SK-N-SH (cell line): Measurements from ENCODE around the gene FKBP5.

ENCODE experiments used
- CTCF ChIP-seq: fragments of 200-600 bp; sonication (generic); IDR thresholded peaks from 2 replicates; pipeline ENCODE4 v1.6.1; 2017; ENCODE audit warnings: antibody characterized with exemption, mild to moderate bottlenecking, moderate library complexity
- ELF1 ChIP-seq: IDR thresholded peaks from 2 replicates; pipeline ENCODE4 v1.4.0; 2012
- EP300 ChIP-seq, 2 experiments: IDR thresholded peaks; 2 replicates each; pipeline versions ENCODE4 v1.4.0 to v1.6.1; 2012; ENCODE audit warnings: borderline replicate concordance in 1 of 2, low read depth in 1 of 2, low read length in 1 of 2
- GABPA ChIP-seq: IDR thresholded peaks from 2 replicates; pipeline ENCODE4 v1.4.0; 2012; ENCODE audit warnings: low read depth, mild to moderate bottlenecking
- GATA2 ChIP-seq: sonication (generic); formaldehyde crosslinking; IDR thresholded peaks from 2 replicates; pipeline ENCODE4 v1.5.0; 2020; ENCODE audit warnings: mild to moderate bottlenecking, missing genetic modification reagents
- JUND ChIP-seq: IDR thresholded peaks from 2 replicates; pipeline ENCODE4 v1.4.0; 2012
- MXI1 ChIP-seq: IDR thresholded peaks from 2 replicates; pipeline ENCODE4 v1.6.1; 2012; ENCODE audit warnings: mild to moderate bottlenecking, low read depth, low read length, improper control_type of control experiment
- POLR2AphosphoS5 ChIP-seq: IDR thresholded peaks from 2 replicates; pipeline ENCODE4 v1.6.1; 2012; ENCODE audit warnings: low read depth, low read length
- SMC3 ChIP-seq: IDR thresholded peaks from 2 replicates; pipeline ENCODE4 v1.6.1; 2012; ENCODE audit warnings: low read depth, low read length, improper control_type of control experiment
- TAF1 ChIP-seq: IDR thresholded peaks from 2 replicates; pipeline ENCODE4 v1.6.1; 2012; ENCODE audit warnings: low read depth, mild to moderate bottlenecking, low read length, moderate library complexity, borderline replicate concordance
- YY1 ChIP-seq: IDR thresholded peaks from 2 replicates; pipeline ENCODE4 v1.4.0; 2012; ENCODE audit warnings: low read depth, mild to moderate bottlenecking
- TF ChIP-seq, protein P1 (sequence below): IDR thresholded peaks from 2 replicates; pipeline ENCODE4 v1.4.0; 2012; ENCODE audit warnings: low read depth, borderline replicate concordance
- TF ChIP-seq, protein P2 (sequence below): IDR thresholded peaks from 2 replicates; pipeline ENCODE4 v1.6.1; 2012; ENCODE audit warnings: mild to moderate bottlenecking, low read depth, low read length, moderate library complexity
- TF ChIP-seq, protein P3 (sequence below): IDR thresholded peaks from 2 replicates; pipeline ENCODE4 v1.4.0; 2012; ENCODE audit warnings: low read depth

- TF ChIP-seq CTCF (no peak), GABPA (no peak), SMC3 (no peak), POLR2AphosphoS5 (no peak), TAF1 (no peak), GATA2 (no peak), JUND (no peak), EP300 (IDR thresholded peaks at IDR 0.05; ENCODE audit: borderline replicate concordance in 1 of 2, low read depth in 1 of 2, low read length in 1 of 2) (no peak), ELF1 (no peak), YY1 (no peak), MXI1 (no peak)
- TF ChIP-seq, protein P1, sequence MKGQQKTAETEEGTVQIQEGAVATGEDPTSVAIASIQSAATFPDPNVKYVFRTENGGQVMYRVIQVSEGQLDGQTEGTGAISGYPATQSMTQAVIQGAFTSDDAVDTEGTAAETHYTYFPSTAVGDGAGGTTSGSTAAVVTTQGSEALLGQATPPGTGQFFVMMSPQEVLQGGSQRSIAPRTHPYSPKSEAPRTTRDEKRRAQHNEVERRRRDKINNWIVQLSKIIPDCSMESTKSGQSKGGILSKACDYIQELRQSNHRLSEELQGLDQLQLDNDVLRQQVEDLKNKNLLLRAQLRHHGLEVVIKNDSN, result no peak
- TF ChIP-seq, protein P2, sequence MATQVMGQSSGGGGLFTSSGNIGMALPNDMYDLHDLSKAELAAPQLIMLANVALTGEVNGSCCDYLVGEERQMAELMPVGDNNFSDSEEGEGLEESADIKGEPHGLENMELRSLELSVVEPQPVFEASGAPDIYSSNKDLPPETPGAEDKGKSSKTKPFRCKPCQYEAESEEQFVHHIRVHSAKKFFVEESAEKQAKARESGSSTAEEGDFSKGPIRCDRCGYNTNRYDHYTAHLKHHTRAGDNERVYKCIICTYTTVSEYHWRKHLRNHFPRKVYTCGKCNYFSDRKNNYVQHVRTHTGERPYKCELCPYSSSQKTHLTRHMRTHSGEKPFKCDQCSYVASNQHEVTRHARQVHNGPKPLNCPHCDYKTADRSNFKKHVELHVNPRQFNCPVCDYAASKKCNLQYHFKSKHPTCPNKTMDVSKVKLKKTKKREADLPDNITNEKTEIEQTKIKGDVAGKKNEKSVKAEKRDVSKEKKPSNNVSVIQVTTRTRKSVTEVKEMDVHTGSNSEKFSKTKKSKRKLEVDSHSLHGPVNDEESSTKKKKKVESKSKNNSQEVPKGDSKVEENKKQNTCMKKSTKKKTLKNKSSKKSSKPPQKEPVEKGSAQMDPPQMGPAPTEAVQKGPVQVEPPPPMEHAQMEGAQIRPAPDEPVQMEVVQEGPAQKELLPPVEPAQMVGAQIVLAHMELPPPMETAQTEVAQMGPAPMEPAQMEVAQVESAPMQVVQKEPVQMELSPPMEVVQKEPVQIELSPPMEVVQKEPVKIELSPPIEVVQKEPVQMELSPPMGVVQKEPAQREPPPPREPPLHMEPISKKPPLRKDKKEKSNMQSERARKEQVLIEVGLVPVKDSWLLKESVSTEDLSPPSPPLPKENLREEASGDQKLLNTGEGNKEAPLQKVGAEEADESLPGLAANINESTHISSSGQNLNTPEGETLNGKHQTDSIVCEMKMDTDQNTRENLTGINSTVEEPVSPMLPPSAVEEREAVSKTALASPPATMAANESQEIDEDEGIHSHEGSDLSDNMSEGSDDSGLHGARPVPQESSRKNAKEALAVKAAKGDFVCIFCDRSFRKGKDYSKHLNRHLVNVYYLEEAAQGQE, result no peak
- TF ChIP-seq, protein P3, sequence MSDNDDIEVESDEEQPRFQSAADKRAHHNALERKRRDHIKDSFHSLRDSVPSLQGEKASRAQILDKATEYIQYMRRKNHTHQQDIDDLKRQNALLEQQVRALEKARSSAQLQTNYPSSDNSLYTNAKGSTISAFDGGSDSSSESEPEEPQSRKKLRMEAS, result no peak
Measured at GRCh38 chr6:35554811-35555210, 133.9 kb downstream of the FKBP5 start.
